HEK293 (cell line): ENCODE measurements around the gene RABEPK.

Experiments
- CTCF ChIA-PET: fragments of 350-600 bp; formaldehyde crosslinking; extraction: SDS; loops from one replicate; lab custom pipeline; 2021; ENCODE audit warnings: antibody characterized with exemption; lab: Yijun Ruan, JAX
- POLR2A ChIA-PET: fragments of 300-600 bp; formaldehyde crosslinking; extraction: SDS; loops from one replicate; lab custom pipeline; 2020; ENCODE audit warnings: antibody characterized with exemption, inconsistent platforms; lab: Yijun Ruan, JAX
- H3K27ac ChIP-seq: fragments of 200-500 bp; sonication (Bioruptor generic); 2 replicates; pipeline ENCODE4 v1.5.1; 2014; ENCODE audit warnings: low read depth, low read length, control low read depth, inconsistent platforms; ENCODE audit errors: extremely low read depth
- H3K36me3 ChIP-seq, 2 experiments: fragments of 200-500 bp in 1 of 2; sonication (Bioruptor generic) in 1 of 2; 1 replicate in 1 of 2; 2 replicates in 1 of 2; pipeline ENCODE4 v1.5.1; 2014 to 2017; ENCODE audit warnings: inconsistent platforms in 2 of 2, low read length in 2 of 2; ENCODE audit not compliant: control insufficient read depth in 2 of 2, insufficient read depth in 1 of 2
- H3K4me1 ChIP-seq: fragments of 200-500 bp; sonication (Bioruptor generic); 2 replicates; pipeline ENCODE4 v1.5.1; 2014; ENCODE audit warnings: mild to moderate bottlenecking, low read length, inconsistent platforms; ENCODE audit not compliant: control insufficient read depth, insufficient read depth
- H3K4me3 ChIP-seq: 2 replicates; pipeline ENCODE4 v1.5.1; 2011; ENCODE audit warnings: low read depth, mild to moderate bottlenecking, control low read depth, low read length, moderate library complexity
- H3K9me3 ChIP-seq: fragments of 200-500 bp; sonication (Bioruptor generic); 2 replicates; pipeline ENCODE4 v1.5.1; 2014; ENCODE audit warnings: low read depth, low read length, inconsistent platforms; ENCODE audit not compliant: control insufficient read depth, insufficient read depth
- GLIS1 ChIP-seq: fragments of 450-650 bp; formaldehyde crosslinking; IDR thresholded peaks from 2 replicates; pipeline ENCODE4 v1.5.1; 2016; ENCODE audit warnings: missing biosample characterization, missing genetic modification characterization
- HOXA7 ChIP-seq: sonication (generic); formaldehyde crosslinking; IDR thresholded peaks from 2 replicates; pipeline ENCODE4 v1.8.1; 2022; ENCODE audit warnings: missing genetic modification reagents, borderline replicate concordance
- HOXC10 ChIP-seq: sonication (generic); formaldehyde crosslinking; IDR thresholded peaks from 2 replicates; pipeline ENCODE4 v1.8.1; 2023; ENCODE audit warnings: mild to moderate bottlenecking, missing genetic modification reagents
- KLF1 ChIP-seq: fragments of 450-650 bp; formaldehyde crosslinking; IDR thresholded peaks from 2 replicates; pipeline ENCODE4 v1.5.1; 2016; ENCODE audit warnings: missing biosample characterization, missing genetic modification characterization
- PRDM10 ChIP-seq: fragments of 450-650 bp; formaldehyde crosslinking; IDR thresholded peaks from 2 replicates; pipeline ENCODE4 v1.5.1; 2016; ENCODE audit warnings: missing biosample characterization, missing genetic modification characterization
- SP3 ChIP-seq: fragments of 450-650 bp; formaldehyde crosslinking; IDR thresholded peaks from 2 replicates; pipeline ENCODE4 v1.5.1; 2016; ENCODE audit warnings: missing biosample characterization, missing genetic modification characterization
- TCF7L2 ChIP-seq: IDR thresholded peaks from 2 replicates; pipeline ENCODE4 v1.6.1; 2011; ENCODE audit warnings: low read depth, mild to moderate bottlenecking, inconsistent platforms, low read length, moderate library complexity, borderline replicate concordance
- ZBTB48 ChIP-seq: fragments of 450-650 bp; formaldehyde crosslinking; IDR thresholded peaks from 2 replicates; pipeline ENCODE4 v1.5.1; 2016; ENCODE audit warnings: missing biosample characterization, missing genetic modification characterization
- ZEB2 ChIP-seq: fragments of 450-650 bp; formaldehyde crosslinking; IDR thresholded peaks from 2 replicates; pipeline ENCODE4 v1.5.1; 2016; ENCODE audit warnings: missing biosample characterization, missing genetic modification characterization
- ZFP41 ChIP-seq: fragments of 450-650 bp; formaldehyde crosslinking; IDR thresholded peaks from 2 replicates; pipeline ENCODE4 v1.5.1; 2016; ENCODE audit warnings: missing biosample characterization, missing genetic modification characterization, borderline replicate concordance
- ZNF133 ChIP-seq: fragments of 450-650 bp; formaldehyde crosslinking; IDR thresholded peaks from 2 replicates; pipeline ENCODE4 v1.5.1; 2016; ENCODE audit warnings: missing biosample characterization, missing genetic modification characterization
- ZNF148 ChIP-seq: fragments of 450-650 bp; formaldehyde crosslinking; IDR thresholded peaks from 2 replicates; pipeline ENCODE4 v1.5.0; 2017; ENCODE audit warnings: missing biosample characterization, missing genetic modification characterization, borderline replicate concordance
- ZNF157 ChIP-seq: fragments of 450-650 bp; formaldehyde crosslinking; IDR thresholded peaks from 2 replicates; pipeline ENCODE4 v1.5.1; 2016; ENCODE audit warnings: missing biosample characterization, missing genetic modification characterization
- ZNF19 ChIP-seq: fragments of 450-650 bp; formaldehyde crosslinking; IDR thresholded peaks from 2 replicates; pipeline ENCODE4; 2016; ENCODE audit warnings: missing biosample characterization, missing genetic modification characterization, low read depth
- ZNF202 ChIP-seq: fragments of 450-650 bp; formaldehyde crosslinking; IDR thresholded peaks from 2 replicates; pipeline ENCODE4 v1.5.1; 2016; ENCODE audit warnings: missing biosample characterization, missing genetic modification characterization, borderline replicate concordance
- ZNF274 ChIP-seq, 2 experiments: fragments of 200-500 bp in 1 of 2; fragments of 450-650 bp in 1 of 2; sonication (Bioruptor generic) in 1 of 2; formaldehyde crosslinking in 1 of 2; IDR thresholded peaks; 2 replicates each; pipeline versions ENCODE4 v1.5.1 to v1.6.1; 2014 to 2016; ENCODE audit warnings: borderline replicate concordance in 1 of 2, inconsistent platforms in 1 of 2, low read length in 1 of 2, missing biosample characterization in 1 of 2, missing genetic modification characterization in 1 of 2
- ZNF324 ChIP-seq: fragments of 450-650 bp; formaldehyde crosslinking; IDR thresholded peaks from 2 replicates; pipeline ENCODE4 v1.5.1; 2016; ENCODE audit warnings: missing biosample characterization, missing genetic modification characterization
- ZNF362 ChIP-seq: fragments of 450-650 bp; formaldehyde crosslinking; IDR thresholded peaks from 2 replicates; pipeline ENCODE4 v1.5.1; 2016; ENCODE audit warnings: missing biosample characterization, missing genetic modification characterization
- ZNF529 ChIP-seq: fragments of 450-650 bp; formaldehyde crosslinking; IDR thresholded peaks from 2 replicates; pipeline ENCODE4 v1.5.1; 2017; ENCODE audit warnings: missing genetic modification characterization, missing biosample characterization; ENCODE audit not compliant: insufficient replicate concordance
- ZNF555 ChIP-seq: fragments of 450-650 bp; formaldehyde crosslinking; conservative IDR thresholded peaks from 2 replicates; pipeline ENCODE4 v1.5.1; 2017; ENCODE audit warnings: missing biosample characterization, mild to moderate bottlenecking, missing genetic modification characterization, inconsistent platforms
- TF ChIP-seq, protein P1 (sequence below): fragments of 450-650 bp; formaldehyde crosslinking; IDR thresholded peaks from 2 replicates; pipeline ENCODE4; 2016; ENCODE audit warnings: missing biosample characterization, missing genetic modification characterization
- TF ChIP-seq, protein P2 (sequence below): fragments of 450-650 bp; formaldehyde crosslinking; IDR thresholded peaks from 2 replicates; pipeline ENCODE4 v1.5.1; 2016; ENCODE audit warnings: missing biosample characterization, missing genetic modification characterization
- TF ChIP-seq, protein P3 (sequence below): fragments of 450-650 bp; formaldehyde crosslinking; IDR thresholded peaks from 2 replicates; pipeline ENCODE4 v1.5.1; 2016; ENCODE audit warnings: missing biosample characterization, missing genetic modification characterization

RABEPK gene

GRCh38 chr9:125183054-125183453 lies 17.3 kb upstream of the RABEPK start:
- TF ChIP-seq ZNF133 (tag by site-specific recombination): no peak
- no peak for TF ChIP-seq SP3
- TF ChIP-seq ZBTB48: no peak
- no peak for TF ChIP-seq ZNF529 (tag by site-specific recombination)
- TF ChIP-seq KLF1 (tag by site-specific recombination): no peak
- no peak for TF ChIP-seq ZNF148 (tag by site-specific recombination)
- TF ChIP-seq ZNF19 (tag by site-specific recombination): no peak
- TF ChIP-seq ZNF555 (tag by site-specific recombination): no peak
- TF ChIP-seq, protein P1, sequence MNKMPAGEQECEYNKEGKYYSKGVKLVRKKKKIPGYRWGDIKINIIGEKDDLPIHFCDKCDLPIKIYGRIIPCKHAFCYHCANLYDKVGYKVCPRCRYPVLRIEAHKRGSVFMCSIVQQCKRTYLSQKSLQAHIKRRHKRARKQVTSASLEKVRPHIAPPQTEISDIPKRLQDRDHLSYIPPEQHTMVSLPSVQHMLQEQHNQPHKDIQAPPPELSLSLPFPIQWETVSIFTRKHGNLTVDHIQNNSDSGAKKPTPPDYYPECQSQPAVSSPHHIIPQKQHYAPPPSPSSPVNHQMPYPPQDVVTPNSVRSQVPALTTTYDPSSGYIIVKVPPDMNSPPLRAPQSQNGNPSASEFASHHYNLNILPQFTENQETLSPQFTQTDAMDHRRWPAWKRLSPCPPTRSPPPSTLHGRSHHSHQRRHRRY: no peak
- no peak for TF ChIP-seq PRDM10 (tag by site-specific recombination)
- no peak for TF ChIP-seq ZNF202 (tag by site-specific recombination)
- TF ChIP-seq HOXC10 (CRISPR knock-in tag): no peak
- no peak for TF ChIP-seq ZNF157 (tag by site-specific recombination)
- H3K9me3 ChIP-seq: no peaks in the 10 kb centered on the region
- CTCF ChIA-PET: interaction anchor here (0.6 kb wide), 1 partner anchor 315 kb away, joined by 3 read pairs; no protein-coding TSS in a partner anchor
- POLR2A ChIA-PET: no interaction called here
- peaks cover 0 to 5% of the 10 kb centered on the region in 2 experiments; a peak in 2 of 3 replicates for H3K36me3 ChIP-seq
- 0 out of 2 replicates have a peak, but pooled peaks cover 4% of the 10 kb centered on the region for H3K4me1 ChIP-seq
- H3K27ac ChIP-seq: no peak overlapping the region
- no peak overlapping the region for H3K4me3 ChIP-seq

DNA sequence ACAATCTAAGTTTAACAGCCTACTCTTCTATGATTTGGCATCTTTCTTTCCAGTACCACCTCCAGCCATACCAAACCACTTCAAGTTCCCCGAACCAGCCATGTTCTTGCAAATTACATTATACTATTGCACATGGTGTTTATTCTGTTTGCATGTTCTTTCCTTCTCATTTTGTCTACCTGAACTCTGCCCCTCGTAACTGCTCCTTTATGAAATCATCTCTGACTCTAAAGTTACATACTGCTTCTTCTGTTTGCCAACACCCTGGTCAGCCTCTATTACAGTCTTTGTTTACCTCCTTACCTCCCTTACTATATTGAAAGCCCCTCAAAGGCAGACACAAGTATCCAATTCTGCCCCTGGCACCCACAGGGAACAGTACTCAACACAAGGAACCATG lies 16.8 kb upstream of the RABEPK start:
- H3K4me1 ChIP-seq: 0 out of 2 replicates have a peak, but pooled peaks cover 4% of the 10 kb centered on the region
- peaks cover 0 to 5% of the 10 kb centered on the region in 2 experiments; a peak in 2 of 3 replicates for H3K36me3 ChIP-seq
- POLR2A ChIA-PET: no interaction called here
- H3K9me3 ChIP-seq: no peaks in the 10 kb centered on the region
- H3K27ac ChIP-seq: no peak overlapping the region
- no peak overlapping the region for H3K4me3 ChIP-seq
- CTCF ChIA-PET: interaction anchor here (0.6 kb wide), 1 partner anchor 316 kb away, joined by 3 read pairs; no protein-coding TSS in a partner anchor
- TF ChIP-seq HOXA7 (CRISPR knock-in tag) (no peak), HOXC10 (CRISPR knock-in tag) (no peak), ZNF362 (tag by site-specific recombination) (no peak), ZFP41 (tag by site-specific recombination) (no peak), TCF7L2 (no peak), ZNF324 (tag by site-specific recombination) (no peak), ZEB2 (tag by site-specific recombination) (no peak), ZNF274 (IDR thresholded peaks at IDR 0.05; ENCODE audit: low read length) (no peak), ZNF274 (tag by site-specific recombination; IDR thresholded peaks at IDR 0.05; ENCODE audit: borderline replicate concordance) (no peak), GLIS1 (tag by site-specific recombination) (no peak)
- TF ChIP-seq, protein P2, sequence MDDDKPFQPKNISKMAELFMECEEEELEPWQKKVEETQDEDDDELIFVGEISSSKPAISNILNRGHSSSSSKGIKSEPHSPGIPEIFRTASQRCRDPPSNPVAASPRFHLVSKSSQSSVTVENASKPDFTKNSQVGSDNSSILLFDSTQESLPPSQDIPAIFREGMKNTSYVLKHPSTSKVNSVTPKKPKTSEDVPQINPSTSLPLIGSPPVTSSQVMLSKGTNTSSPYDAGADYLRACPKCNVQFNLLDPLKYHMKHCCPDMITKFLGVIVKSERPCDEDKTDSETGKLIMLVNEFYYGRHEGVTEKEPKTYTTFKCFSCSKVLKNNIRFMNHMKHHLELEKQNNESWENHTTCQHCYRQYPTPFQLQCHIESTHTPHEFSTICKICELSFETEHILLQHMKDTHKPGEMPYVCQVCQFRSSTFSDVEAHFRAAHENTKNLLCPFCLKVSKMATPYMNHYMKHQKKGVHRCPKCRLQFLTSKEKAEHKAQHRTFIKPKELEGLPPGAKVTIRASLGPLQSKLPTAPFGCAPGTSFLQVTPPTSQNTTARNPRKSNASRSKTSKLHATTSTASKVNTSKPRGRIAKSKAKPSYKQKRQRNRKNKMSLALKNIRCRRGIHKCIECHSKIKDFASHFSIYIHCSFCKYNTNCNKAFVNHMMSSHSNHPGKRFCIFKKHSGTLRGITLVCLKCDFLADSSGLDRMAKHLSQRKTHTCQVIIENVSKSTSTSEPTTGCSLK (tag by site-specific recombination): no peak
- TF ChIP-seq, protein P3, sequence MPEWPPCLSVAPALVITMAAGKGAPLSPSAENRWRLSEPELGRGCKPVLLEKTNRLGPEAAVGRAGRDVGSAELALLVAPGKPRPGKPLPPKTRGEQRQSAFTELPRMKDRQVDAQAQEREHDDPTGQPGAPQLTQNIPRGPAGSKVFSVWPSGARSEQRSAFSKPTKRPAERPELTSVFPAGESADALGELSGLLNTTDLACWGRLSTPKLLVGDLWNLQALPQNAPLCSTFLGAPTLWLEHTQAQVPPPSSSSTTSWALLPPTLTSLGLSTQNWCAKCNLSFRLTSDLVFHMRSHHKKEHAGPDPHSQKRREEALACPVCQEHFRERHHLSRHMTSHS: no peak
